HUES6 (cell line): Measurements from ENCODE around the gene USP53.
"Not testable (repeated sequence)": the region's sequence is repeated elsewhere in the genome, so short reads cannot be mapped to it uniquely, and the experiment has no call there.

Source experiments
- H3K27ac ChIP-seq: 2 replicates; pipeline ENCODE4 v1.7.0; 2013; ENCODE audit warnings: low read depth, mild to moderate bottlenecking, low read length, inconsistent platforms
- H3K27me3 ChIP-seq: 2 replicates; pipeline ENCODE4 v1.6.1; 2013; ENCODE audit warnings: low read length; ENCODE audit not compliant: control insufficient read depth, insufficient read depth
- H3K36me3 ChIP-seq: 2 replicates; pipeline ENCODE4 v1.6.1; 2013; ENCODE audit warnings: low read length; ENCODE audit not compliant: control insufficient read depth, insufficient read depth
- H3K4me1 ChIP-seq: 2 replicates; pipeline ENCODE4 v1.6.1; 2013; ENCODE audit warnings: low read length; ENCODE audit not compliant: control insufficient read depth, insufficient read depth
- H3K4me3 ChIP-seq: 2 replicates; pipeline ENCODE4 v1.5.1; 2013; ENCODE audit warnings: low read depth, low read length
- H3K9ac ChIP-seq: one replicate; pipeline ENCODE4 v1.6.1; 2013; ENCODE audit warnings: mild to moderate bottlenecking, low read length
- H3K9me3 ChIP-seq: 2 replicates; pipeline ENCODE4 v1.6.1; 2013; ENCODE audit warnings: low read depth, low read length; ENCODE audit not compliant: control insufficient read depth, insufficient read depth

Gene USP53

DNA sequence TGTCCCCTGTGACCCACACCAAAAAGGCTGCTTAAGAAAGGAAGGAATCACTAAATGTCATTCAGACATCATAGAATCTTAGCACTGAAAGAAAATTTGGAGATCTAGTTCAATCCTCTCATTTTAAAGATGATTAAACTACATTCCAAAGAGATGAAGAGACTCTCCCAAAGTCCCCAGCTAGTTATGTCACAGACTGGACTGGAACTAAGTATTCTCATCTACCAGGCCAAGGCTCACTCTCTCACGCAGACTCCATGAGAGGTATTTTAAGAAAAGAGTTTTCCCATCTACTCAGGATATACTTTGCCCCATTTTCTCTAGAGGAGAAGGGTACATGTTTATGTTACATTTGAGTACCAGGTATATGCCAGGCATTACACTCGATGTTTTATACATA is 102.5 kb downstream of the USP53 start:
- Histone ChIP-seq H3K27me3 (no peaks in the 10 kb centered on the region), H3K27ac (no peak overlapping the region), H3K36me3 (no peaks in the 10 kb centered on the region), H3K4me3 (no peak overlapping the region), H3K9ac (no peak overlapping the region), H3K4me1 (no peaks in the 10 kb centered on the region), H3K9me3 (no peaks in the 10 kb centered on the region)

GRCh38 chr4:119317990-119318389 is 105.5 kb downstream of the USP53 start:
- Histone ChIP-seq H3K36me3 (no peaks in the 10 kb centered on the region), H3K27me3 (no peaks in the 10 kb centered on the region), H3K9me3 (no peaks in the 10 kb centered on the region), H3K4me1 (no peaks in the 10 kb centered on the region), H3K27ac (no peak overlapping the region), H3K4me3 (no peak overlapping the region), H3K9ac (no peak overlapping the region)

DNA sequence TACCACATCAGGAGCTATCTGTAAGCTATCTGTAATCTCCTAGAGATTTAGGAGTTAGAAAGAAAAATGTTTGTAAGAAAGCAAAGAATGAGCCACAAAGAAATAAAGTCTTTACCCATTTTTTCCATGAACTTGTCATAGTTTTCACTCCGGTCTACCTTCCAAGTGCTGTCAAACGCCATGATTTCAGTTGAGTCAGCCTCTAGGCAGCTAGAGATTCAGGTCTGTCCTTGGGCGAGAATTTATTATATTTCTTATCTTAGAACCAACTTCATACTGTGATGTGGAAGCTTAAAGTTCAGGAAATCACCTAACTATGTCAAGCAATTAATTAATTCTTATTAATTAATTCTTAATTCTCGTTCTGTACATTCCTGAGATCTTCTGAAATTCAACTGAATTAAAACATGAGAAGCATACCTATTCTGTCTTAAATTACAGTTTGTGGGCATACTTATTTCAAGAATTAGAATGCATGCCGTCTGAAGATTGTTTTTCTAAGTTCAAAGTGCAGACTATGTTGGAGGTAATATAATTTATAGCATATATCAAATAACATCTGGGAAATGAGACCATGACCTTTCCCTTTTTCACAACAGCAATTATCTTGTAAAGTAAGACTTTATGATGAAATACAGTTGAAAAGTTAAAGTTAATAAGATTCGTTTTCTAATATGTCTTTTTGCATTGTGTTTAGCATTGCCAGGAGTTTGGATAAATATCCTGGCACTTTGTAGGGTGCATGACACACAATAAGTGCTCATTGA is 109.6 kb downstream of the USP53 start, which contains the start of gene FABP2:
TSS of gene FABP2 (minus strand) at position 218 of the 767 bp plus-strand sequence. CDS start at position 182, 36 bp downstream.
- H3K27ac ChIP-seq: no peak within 1 kb of the TSS
- H3K4me1 ChIP-seq: no peaks in the 10 kb centered on the region
- H3K4me3 ChIP-seq: no peak within 1 kb of the TSS
- no peaks in the 10 kb centered on the region for H3K36me3 ChIP-seq
- no peaks in the 10 kb centered on the region for H3K27me3 ChIP-seq
- H3K9ac ChIP-seq: no peak within 1 kb of the TSS
- H3K9me3 ChIP-seq: no peaks in the 10 kb centered on the region

GRCh38 chr4:119328695-119329094 is 116.2 kb downstream of the USP53 start:
- no peaks in the 10 kb centered on the region for H3K27me3 ChIP-seq
- H3K9me3 ChIP-seq: no peaks in the 10 kb centered on the region
- no peak overlapping the region for H3K27ac ChIP-seq

DNA sequence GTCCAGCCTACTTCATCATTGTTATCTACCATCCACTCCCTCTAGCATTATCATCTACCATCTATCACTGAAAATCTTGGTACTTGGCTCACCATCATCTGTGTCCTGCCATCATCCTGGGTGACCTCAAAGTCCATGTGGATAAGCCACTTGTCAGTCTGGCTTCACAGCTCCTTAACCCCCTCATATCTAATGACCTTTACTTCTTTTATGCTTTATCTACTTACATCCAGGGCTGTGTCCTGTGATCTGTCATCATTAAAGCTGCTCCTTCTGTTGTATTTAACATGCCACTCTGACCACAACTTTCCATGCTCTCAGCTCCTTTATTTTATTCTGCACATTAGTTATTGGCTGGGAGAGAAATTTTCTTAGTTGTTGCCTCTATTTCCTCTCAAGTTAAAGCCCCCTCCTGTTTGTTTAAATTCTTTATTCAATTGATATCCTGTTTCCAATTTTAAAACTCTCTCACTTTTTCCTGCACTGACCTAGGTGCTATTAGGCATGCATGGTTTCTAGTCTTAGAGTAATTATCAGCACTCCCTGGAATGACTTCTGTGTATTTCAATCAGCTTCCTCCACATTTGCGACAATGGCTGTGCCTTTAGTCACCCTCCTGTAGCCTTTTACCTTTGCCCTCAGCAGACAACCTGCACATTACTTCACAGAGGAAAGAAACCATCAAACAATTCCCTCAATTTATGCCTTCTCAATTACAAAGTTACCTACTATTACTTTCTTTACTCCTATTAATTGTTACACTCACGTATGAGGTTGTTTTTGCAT is 117.5 kb downstream of the USP53 start:
- no peaks in the 10 kb centered on the region for H3K9me3 ChIP-seq
- no peak overlapping the region for H3K27ac ChIP-seq
- H3K27me3 ChIP-seq: no peaks in the 10 kb centered on the region
- H3K4me1 ChIP-seq: no peaks in the 10 kb centered on the region
- H3K9ac ChIP-seq: no peak overlapping the region
- no peak overlapping the region for H3K4me3 ChIP-seq
- H3K36me3 ChIP-seq: no peaks in the 10 kb centered on the region

More at GRCh38 chr4:119328695-119329094, 116.2 kb downstream of the USP53 start:
- Histone ChIP-seq H3K36me3 (no peaks in the 10 kb centered on the region), H3K4me3 (no peak overlapping the region), H3K9ac (no peak overlapping the region), H3K4me1 (no peaks in the 10 kb centered on the region)

DNA sequence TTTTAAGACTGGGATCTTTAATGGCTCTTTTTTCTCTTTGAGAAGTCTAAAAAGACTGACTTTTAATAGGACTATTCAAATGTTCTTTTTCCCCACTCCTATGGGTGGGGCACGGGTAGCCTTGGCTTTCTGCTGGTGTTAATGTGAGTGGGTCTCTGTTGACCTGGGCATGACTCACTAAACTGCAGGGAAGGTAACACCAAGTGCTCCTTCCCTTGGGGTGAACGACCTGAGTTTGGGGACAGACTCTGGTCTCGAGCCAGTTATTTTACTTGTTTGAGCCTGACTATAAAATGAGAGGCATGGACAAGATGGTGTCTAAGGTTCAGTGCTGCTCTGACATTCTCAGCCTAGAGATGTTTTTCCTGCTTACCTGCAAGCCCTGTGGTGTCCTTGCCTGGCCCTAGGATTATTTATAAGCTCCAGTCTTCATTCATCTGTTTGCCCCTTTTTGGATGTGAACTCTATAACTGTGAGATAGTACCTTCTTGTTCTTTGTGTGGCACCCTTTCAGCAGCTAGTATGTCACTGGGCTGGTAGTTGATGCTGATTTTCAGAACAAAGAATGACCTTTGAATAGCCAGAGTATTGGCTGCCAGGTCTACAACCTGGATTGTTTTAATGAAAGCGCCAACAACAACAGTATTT is 123.9 kb downstream of the USP53 start:
- not testable (repeated sequence) for H3K27me3 ChIP-seq, H3K4me3 ChIP-seq, H3K9ac ChIP-seq, H3K27ac ChIP-seq, H3K9me3 ChIP-seq, H3K4me1 ChIP-seq, H3K36me3 ChIP-seq

DNA sequence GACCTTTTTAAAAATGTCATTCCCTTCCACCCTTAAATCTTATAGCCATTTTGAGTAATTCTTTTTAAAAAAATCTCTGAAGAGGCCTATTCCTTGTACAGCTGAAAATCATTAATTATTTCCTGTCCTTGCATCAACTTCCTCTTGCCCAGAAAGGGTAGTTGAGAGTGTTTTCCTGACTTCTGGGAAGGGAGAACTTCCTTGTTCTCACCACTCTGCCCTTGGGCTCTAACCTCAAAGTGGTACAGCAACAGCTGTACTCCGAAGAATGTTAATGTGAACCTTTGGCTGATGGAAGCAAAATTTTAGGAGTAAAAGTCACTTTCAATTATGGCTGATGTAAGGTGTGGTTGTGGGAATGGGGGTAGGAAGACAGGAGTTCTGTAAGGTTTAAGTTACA is 124.5 kb downstream of the USP53 start:
- H3K36me3 ChIP-seq: no peaks in the 10 kb centered on the region
- no peaks in the 10 kb centered on the region for H3K4me1 ChIP-seq
- no peak overlapping the region for H3K9ac ChIP-seq
- H3K27me3 ChIP-seq: no peaks in the 10 kb centered on the region
- H3K9me3 ChIP-seq: no peaks in the 10 kb centered on the region
- no peak overlapping the region for H3K4me3 ChIP-seq
- H3K27ac ChIP-seq: no peak overlapping the region

DNA sequence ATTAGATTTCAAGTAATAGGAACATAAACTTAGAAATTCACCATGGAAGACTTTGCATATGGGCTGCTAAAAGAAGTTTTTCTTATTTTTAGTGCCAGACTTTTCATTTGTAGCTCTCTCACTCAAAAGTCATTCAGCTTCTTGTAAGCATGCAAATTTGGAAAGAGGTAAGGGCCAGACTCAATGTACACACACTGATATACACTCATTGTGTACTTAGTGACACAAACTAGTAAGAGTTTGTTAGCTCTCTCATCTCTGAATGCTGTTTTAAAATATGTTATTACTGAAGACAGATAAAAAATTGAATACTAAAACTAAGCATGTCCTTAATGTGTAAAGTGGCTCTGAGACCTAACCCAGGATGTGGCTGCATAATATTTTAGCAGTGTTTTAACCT is 127.4 kb downstream of the USP53 start:
- H3K36me3 ChIP-seq, H3K4me1 ChIP-seq, H3K9me3 ChIP-seq, H3K27ac ChIP-seq, H3K9ac ChIP-seq, H3K4me3 ChIP-seq, H3K27me3 ChIP-seq: not testable (repeated sequence)

DNA sequence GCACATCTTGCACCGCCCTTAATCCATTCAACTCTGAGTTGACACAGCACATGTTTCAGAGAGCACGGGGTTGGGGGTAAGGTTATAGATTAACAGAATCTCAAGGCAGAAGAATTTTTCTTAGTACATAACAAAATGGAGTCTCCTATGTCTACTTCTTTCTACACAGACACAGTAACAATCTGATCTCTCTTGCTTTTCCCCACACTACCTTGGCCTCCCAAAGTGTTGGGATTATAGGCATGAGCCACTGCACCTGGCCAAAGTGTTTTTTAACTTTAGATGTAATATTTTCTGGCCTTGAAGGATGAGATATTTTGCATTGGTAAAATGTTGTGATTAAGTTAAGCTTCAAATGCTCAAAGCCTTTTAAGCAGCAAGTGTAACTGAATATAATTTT is 130.8 kb downstream of the USP53 start:
- not testable (repeated sequence) for H3K9me3 ChIP-seq, H3K27me3 ChIP-seq, H3K36me3 ChIP-seq, H3K9ac ChIP-seq, H3K27ac ChIP-seq, H3K4me1 ChIP-seq, H3K4me3 ChIP-seq
